ENCODE measurements around the gene SND1.

DNA sequence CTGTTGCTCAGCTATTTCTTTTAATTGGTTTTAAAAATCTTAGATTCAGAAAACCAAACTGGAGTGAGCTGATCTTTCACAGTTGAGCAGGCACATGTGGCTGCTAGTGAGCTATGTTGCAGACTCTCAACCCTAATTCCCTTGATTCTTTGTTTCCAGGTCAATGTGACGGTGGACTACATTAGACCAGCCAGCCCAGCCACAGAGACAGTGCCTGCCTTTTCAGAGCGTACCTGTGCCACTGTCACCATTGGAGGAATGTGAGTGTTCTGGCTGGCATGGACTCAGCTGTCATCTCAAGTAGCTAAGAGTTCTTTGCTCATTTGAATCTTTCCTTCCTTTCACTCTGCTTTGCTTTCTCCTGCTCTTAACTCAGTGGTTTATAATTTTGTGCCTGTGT is 192.2 kb downstream of the SND1 start:
- TF ChIP-seq, protein P1, sequence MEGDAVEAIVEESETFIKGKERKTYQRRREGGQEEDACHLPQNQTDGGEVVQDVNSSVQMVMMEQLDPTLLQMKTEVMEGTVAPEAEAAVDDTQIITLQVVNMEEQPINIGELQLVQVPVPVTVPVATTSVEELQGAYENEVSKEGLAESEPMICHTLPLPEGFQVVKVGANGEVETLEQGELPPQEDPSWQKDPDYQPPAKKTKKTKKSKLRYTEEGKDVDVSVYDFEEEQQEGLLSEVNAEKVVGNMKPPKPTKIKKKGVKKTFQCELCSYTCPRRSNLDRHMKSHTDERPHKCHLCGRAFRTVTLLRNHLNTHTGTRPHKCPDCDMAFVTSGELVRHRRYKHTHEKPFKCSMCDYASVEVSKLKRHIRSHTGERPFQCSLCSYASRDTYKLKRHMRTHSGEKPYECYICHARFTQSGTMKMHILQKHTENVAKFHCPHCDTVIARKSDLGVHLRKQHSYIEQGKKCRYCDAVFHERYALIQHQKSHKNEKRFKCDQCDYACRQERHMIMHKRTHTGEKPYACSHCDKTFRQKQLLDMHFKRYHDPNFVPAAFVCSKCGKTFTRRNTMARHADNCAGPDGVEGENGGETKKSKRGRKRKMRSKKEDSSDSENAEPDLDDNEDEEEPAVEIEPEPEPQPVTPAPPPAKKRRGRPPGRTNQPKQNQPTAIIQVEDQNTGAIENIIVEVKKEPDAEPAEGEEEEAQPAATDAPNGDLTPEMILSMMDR (IDR thresholded peaks at IDR 0.05 in 8 of 11, conservative IDR thresholded peaks at IDR 0.05 in 3 of 11): no peak
- no peak for TF ChIP-seq POLR2A (IDR thresholded peaks at IDR 0.05)
